Hematopoietic multipotent progenitor cell treated with erythropoietin and hydrocortisone succinate and interleukin-3 and kit ligand, for 6 days (in vitro differentiated cells): ENCODE data around the gene XAB2.

Source experiments
- DNase-seq: peaks from one replicate; pipeline ENCODE4 v3.0.0-alpha.2; 2015

Gene XAB2

DNA sequence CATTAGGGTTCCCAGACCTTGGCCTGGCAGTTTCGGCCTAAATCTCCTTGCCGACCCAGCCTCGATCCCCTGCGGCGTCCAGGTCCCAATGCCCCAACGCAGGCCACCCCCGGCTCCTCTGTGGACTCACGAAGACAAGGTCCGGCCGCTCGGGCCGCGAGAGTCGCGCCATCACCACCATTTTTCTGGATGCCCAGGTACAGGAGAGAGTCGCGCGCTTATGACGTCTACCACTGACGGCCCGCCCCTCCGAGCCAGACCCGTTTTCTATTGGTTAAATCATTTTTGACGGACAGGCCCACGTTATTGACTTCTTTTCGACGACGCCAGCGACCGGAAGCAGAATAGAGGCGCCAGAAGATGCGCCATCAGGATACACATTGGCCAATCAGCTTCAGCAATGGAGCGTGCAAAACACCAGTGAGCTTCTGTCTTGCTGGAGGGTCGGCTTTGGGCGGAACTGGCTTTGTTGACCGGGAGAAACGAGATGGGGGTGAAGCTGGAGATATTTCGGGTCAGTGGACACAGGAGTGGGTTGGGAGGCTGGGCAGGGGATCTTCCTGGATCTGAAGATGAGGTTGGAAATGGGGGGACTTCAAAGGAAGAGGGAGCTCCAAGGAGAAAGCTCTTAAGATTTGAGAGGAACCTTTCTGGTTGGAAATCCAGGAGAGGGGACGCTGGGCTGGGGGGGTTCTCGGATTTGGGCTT lies at the start of gene XAB2, which contains the start of gene PET100:
Gene XAB2, minus strand, starts transcription at position 199 of the 708 bp plus-strand sequence. Its CDS starts 18 bp downstream, at position 181.
Gene PET100, plus strand, starts transcription at position 447 of the 708 bp plus-strand sequence. Its CDS starts 41 bp downstream, at position 488.
- peak; percentile 99 for DNase-seq

DNA sequence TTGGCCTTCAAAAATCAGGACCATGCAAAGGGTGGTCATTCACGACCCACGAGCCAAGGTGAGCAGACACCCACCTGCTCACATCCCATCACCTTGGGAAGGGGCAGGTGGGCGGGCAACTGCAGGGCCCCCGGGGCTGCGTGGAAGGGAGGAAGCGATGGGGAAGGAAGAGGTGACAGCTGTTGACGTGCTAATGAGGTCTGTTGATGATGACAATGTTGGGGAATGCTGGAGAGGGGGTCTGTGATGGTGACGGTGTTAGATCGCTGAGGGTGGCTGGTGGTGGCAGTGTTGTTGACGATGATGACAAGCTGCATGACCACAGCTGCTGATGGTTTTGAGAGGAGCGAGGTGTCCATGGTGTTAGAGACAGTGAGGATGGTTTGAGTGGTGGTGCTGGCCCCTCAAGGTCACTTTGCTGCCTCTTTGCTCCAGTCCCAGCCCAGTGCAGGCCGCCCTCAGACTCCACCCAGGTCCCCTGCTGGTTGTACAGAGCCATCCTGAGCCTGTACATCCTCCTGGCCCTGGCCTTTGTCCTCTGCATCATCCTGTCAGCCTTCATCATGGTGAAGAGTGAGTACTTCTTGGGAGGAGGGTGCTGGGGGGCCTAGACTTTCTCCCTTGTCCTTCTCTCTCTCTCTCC lies 48.4 kb upstream of the XAB2 start:
- peak; percentile 43 for DNase-seq

DNA sequence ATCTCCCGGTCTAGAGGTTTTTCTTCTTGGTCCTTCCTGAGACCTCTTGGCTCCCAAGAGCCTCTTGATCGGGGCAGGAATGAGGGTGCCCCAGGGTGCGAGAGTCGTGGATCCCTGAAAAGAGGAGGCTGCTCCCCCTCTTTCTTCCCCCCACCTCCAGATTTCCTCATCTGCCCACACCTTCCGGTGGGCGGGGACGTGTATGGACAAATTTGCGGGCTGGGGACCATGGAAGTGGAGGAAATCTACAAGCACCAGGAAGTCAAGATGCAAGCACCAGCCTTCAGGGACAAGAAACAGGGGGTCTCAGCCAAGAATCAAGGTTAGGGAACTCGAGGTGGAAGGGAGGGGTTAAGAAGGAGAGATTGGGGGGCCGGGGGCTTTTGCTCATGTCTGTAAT lies 47.5 kb upstream of the XAB2 start, which contains the start of gene MCEMP1:
Gene MCEMP1, plus strand, starts transcription at position 237 of the 400 bp plus-strand sequence. Its CDS starts 31 bp downstream, at position 268.
- peak; percentile 37 for DNase-seq

DNA sequence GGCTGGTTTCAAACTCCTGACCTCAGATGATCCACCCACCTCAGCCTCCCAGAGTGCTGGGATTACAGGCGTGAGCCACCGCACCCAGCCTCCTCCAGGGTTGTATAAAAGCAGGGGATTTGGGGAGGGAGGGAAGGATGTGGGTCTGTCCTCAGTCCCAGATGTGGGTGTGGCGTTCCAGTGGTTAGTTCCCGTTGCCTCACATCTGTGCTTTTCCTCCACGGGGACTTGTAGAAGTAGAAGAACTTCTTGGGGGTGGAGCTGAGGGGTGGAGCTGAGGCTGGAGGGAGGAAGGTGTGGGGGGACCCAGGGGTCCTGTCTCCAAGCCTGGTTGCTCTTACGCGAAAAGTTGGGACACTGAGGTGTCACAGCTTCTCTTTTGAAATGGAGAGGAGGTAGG lies 47.0 kb upstream of the XAB2 start:
- DNase-seq: peak; percentile 61

DNA sequence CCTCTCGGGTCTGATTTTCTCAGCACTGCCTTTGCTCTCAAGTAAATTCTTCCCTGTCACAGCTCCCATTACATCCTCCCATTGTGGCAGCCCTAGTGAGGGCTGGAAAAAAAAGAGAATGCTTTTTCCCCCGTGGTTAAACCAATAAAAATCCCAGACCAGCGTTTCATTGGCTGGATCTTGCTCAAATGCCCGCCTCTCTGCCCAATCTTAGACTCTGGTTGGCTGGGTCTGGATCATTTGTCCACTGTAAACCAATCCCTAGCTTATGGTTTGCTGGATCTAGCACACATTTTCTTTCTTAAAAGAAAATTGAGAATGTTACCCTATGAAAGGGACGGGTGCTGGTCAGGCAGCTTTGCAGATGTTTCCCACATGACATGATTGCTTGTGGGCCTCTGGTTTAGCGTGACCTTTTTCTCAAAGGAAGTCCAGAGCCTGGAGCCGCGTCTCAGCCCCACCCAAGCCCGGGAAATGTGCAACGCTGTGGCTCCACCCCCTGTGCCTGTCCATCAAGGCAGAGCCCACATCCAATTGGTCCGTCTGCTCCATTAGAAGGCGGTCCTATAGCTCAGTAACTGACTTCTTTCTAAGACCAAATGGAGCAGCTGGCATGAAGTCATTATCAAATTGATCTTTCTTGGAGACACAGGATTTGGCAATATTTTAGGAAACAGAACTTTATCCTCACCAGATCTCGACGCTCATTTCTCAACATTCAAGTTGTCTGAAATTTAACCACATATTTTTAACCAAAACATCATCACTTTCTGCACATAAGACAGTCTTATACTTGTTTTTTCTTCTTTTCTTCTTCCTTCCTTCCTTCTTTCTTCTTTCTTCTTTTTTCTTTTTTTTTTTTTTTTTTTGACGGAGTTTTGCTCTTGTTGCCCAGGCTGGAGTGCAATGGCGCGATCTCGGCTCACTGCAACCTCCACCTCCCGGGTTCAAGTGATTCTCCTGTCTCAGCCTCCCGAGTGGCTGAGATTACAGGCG lies 45.0 kb upstream of the XAB2 start:
- DNase-seq: peak; percentile 93

DNA sequence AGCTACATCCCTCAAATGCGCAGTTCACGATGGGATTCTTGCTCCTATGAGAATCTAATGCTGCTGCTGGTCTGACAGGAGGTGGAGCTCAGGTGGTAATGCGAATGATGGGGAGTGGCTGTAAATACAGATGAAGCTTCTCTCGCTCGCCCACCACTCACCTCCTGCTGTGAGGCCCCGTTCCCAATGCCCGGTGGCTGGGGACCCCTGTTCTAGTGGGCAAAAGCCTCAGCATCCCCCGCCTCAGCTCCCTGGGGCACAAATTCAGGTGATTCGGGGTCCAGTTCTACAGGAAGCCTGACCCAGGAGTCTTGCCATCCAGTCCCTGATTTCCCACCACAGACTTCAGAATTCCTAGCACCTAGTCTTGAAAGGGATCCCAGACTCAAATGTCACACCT lies 43.2 kb upstream of the XAB2 start:
- no peak for DNase-seq

DNA sequence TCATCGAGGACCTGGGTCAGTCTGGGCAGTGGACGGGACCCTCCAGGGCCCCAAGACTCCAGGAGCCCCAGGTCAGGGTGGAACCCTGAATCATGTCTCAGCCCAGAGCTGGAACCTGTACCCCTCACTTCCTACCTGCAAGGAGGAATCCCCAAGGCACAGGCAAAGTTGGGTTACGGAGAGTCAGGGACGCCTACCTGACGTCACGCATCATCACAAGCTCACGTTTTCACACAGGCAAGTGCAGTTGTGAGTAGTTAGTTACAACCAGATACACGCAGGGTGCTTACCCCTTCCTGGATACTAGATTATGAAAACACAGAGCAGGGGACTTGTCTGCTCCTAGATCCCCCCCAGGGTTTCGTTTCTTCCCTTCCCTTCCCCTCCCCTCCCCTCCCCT lies 41.4 kb upstream of the XAB2 start:
- DNase-seq: no peak

DNA sequence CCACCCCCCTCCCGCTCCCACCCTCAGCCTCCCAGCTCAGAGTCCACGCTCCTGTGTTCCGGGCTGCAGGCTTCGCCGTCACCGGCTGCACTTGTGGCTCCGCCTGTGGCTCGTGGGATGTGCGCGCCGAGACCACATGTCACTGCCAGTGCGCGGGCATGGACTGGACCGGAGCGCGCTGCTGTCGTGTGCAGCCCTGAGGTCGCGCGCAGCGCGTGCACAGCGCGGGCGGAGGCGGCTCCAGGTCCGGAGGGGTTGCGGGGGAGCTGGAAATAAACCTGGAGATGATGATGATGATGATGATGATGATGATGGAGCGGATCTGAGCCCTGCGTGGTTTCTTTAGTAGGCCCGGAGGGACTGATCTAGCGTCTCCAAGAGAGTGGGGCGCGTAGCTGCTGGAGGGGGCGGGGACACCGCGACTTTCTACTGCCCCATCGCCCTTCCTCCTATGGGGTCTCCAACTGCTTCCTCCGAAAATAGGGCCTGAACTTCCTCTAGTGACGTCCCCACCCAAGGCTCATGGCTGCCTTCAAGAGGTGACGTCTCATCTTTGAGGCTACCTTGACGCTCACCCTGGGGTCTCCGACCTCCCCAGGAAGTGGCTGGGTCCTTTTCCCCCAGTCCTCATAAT lies 40.9 kb upstream of the XAB2 start:
- DNase-seq: peak; percentile 35

DNA sequence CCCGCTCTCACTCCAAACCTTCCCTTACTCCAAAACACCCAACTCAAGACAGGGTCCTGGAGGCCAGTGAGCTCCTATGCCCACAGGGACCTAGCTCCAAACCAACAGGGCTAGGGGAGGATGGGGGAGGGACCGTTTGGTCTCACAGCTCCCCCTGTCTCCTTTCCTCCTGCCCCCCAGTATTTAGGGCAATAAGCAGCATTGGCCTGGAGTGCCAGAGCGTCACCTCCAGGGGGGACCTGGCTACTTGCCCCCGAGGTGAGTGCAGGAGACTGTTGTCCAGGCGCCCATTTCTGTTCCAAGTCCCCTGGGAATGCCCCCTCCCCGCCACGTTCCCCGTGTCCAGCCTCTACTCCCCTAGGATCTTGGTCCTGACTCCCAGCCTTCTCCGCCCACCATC lies 40.3 kb upstream of the XAB2 start:
- no peak for DNase-seq

DNA sequence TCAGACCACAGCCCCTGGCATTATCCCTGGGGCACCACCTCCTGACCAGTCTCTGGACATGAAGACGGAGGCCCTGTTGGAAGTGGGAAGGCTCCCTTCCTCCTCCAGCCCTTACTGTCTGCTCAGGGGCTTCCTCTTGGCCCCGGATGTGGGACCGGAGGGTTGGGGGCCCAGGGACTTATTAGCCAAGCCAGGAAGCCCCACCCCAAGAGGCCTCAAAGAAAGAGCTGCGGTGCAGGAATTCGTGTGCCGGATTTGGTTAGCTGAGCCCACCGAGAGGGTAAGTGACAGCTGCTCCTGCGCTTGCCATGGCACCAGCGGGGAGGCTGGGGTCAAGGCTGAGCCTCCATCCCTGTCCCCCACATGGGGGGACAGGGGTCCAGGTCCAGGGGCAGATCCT lies 39.5 kb upstream of the XAB2 start, which contains the start of gene RETN:
Gene RETN, plus strand, starts transcription at position 208 of the 400 bp plus-strand sequence. CDS start 278 bp downstream, outside the sequence.
- no peak for DNase-seq

DNA sequence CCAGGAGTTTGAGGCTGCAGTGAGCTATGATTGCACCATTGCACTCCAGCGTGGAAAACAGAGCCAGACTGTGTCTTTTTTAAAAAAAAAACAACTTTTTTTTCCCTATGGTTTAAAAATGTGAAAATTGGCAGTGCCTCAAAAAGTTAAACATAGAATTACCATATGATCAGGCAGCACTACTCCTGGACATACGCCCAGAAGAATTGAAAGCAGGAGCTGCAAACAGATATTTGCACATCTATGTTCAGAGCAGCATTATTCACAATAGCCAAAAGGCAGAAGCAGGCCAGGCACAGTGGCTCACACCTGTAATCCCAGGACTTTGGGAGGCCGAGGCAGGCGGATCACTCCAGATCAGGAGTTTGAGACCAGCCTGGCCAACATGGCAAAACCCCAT lies 35.7 kb upstream of the XAB2 start:
- no peak for DNase-seq

DNA sequence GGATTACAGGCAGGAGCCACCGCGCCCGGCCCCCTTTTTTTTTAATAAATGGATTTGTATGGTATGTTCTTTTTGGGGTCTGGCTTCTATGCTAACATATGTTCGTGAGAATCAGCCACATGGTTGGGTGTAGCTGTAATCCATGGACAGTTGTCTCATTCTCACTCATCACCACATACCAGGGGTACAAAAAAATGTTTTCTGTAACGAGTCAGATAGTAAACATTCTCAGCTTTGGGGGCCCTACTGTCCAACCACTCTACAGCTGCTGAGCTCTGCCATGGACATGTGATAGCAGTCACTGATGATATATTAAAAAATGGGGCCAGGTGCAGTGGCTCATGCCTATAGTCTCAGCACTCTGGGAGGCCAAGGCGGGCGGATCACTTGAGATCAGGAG lies 34.4 kb upstream of the XAB2 start:
- DNase-seq: no peak

DNA sequence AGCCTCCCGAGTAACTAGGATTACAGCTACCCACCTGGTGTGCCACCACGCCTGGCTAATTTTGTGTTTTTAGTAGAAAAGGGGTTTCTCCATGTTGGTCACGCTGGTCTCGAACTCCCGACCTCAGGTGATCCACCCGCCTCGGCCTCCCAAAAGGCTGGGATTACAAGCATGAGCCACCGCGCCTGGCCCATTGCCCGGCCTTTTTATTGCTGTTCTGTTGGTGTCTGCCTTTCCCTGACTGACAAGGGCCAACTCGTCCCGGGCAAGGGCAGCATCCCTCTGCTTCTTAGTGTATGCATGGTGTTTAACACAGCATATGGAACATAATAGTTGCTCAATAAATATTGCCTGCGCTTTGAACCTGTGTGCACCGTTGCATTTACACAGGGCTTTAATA lies 33.3 kb upstream of the XAB2 start:
- DNase-seq: no peak

DNA sequence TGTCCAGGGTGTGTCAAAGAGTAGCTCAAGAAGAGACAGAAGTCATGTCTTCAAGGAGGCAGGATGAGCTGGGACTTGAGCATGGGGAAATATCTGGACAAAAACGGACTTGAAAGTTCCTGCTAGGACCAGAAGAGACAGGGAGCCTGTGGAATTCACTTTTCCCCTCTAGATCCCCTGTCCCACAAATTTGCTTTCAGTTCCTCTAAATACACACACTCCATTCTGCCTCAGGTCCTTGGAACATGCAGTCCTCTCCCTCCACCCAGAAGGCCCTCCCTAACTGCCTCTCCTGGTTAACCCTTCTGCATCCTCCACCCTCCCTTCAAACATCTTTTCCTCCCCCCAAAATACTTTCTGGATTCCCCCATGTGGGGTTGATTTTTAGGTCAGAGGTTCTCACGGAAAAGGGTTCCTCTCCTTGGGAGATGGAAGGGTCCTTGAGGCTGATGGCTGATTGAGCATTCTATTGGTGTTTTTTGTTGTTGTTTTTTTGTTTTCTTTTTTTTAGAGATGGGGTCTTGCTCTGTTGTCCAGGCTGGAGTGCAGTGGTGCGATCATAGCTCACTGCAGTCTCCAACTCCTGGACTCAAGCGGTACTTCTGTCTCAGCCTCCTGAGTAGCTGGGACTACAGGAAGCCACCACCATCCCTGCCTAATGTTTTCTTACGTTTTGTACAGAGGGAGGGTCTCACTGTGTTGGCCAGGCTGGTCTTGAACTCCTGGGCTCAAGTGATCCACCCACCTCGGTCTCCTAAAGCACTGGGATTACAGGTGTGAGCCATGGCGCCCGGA lies 32.6 kb upstream of the XAB2 start:
- no peak for DNase-seq

DNA sequence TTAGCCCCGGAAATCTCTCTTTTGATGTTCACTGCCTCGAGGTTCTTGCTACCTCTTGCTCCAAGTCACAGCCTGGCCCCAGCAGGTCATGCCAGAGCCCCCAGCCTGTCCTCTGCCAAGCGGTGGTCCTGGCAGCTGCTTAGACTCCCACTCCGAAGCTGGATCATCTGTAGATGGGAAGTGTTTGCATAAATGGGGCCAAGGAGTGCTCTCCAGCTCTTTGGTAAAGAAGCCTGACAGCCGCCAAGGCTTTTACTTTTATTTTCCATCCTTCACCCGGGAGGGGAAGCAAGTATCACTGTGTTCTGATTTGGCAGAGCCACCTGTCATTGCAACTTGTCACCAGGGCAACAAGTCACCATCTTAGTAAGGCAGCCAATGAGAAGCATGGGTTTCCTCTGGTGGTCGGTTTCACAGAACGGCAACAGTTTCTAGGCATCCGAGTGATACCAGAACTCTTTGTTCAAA lies 28.9 kb upstream of the XAB2 start:
- peak; percentile 23 for DNase-seq

DNA sequence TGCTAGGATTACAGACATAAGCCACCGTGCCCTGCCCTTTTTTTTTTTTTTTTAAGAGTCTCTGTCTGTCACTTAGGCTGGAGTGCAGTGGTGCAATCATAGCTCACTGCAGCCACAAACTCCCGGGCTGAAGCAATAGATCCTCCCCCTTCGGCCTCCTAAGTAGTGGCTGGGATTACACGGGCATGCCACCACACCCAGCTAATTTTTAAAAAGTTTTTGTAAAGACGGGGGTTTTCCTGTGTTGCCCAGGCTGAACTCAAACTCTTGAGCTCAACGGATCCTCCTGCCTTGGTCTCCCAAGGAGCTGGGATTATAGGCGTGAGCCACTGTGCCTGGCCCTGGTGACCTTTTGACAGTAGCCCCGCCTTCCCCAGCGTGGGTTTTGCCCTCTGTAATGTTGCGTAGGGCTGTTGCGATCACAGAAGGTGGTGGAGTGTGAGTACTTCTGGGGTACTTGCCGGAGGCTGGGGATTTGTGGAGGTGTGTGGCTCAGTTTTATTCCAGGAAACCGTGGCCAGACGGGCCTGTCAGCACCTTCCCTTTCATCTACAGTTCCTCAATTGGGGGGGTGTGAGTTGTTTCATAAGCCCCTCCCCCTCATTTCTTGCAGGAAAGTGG lies 27.9 kb upstream of the XAB2 start:
- DNase-seq: peak; percentile 60

DNA sequence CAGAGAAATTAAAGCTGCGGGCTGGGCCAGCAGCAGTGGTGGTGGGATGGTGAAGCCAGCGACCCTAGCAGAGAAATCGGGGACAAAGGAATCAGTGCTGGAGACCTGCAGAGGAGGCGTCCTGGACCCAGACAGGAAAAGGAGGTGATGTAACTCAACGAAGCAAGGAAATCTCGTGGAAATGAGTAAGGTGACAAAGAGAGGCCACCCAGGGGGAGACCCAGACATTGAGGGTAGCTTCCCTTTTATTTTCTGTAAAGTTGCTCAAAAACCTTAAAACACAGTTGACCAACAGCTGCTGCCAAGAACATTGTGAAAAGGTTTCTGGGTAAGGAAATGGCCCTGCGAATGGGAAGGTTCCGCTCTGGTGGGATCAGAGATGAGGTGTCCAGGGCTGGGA lies 26.2 kb upstream of the XAB2 start:
- DNase-seq: no peak

DNA sequence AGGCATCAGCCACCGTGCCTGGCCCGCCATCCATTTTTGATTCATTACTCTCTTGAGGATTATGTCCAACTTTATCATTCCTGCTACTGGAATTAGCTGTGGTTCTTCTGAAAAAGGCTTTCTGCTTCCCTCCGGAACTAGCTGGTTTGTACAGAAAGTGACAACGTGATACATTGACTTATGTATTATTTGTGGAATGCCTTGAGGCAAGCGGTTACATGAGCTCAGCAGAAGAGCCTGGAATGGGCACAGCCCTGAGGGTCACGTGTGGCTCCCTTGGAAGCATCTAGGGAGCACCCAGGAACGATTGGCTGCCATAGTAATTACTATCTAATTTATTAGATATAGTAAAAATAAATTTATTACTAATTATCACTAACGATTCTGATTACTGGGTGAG lies 25.1 kb upstream of the XAB2 start:
- DNase-seq: no peak

DNA sequence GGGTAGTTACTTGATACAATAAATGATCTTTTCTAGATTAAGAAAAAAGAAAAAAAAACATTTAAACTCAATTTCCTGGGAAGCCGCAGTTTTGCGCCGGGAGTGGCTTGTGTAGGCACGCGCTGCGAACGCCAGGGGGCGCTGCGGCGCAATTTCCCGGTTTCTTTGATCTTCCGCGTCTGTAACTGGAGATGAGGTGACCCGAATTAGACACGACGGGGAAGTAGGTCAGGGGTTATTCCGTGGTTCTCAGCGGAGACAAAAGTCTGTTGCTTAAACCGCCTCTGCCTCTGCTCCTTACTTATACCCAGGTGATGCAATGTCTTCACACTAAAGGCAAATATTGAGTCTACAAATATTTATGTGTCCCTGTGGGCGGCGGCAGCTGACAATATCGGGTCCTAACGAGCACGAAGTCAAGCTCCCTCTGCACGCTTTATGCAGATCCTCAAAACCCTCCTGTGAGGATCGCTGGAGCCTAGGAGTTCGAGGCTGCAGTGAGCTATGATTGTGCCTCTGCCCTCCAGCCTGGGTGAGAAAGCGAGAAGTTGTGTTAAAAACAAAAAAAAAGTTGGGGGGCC lies 22.8 kb upstream of the XAB2 start:
- DNase-seq: peak; percentile 91

DNA sequence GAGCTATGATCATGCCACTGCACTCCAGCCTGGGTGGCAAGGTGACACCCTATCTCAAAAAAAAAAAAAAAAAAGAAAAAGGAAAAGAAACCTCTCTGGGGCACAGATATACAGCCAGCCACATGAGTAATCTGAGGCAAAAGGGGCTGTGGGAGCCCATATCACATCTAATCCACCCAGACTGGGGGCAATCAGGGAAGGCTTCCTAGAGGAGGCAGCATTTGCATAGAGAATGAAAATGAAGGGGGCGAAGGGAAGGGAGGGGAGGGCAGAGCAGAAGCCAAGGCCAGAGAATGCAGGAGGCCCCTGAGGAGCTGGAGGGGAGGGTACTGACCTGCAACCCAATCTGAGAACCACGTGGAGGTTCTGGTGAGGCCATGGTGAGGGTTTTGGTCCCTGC lies 20.8 kb upstream of the XAB2 start:
- no peak for DNase-seq
